HepG2 (cell line): ENCODE results near the gene DDR1. TPM values are rescaled to one million over a fixed set of nuclear protein-coding genes. Genes with fewer than 3 reads are reported as not detected.
A peak's percentile ranks its signal among the peaks of the same experiment; 100 is the strongest.

Experiments used
- ELF1 ChIP-seq: sonication (generic); formaldehyde crosslinking; IDR thresholded peaks from 2 replicates; pipeline ENCODE4 v1.4.0; 2020; ENCODE audit warnings: missing genetic modification reagents
- GMEB1 ChIP-seq: sonication (generic); formaldehyde crosslinking; IDR thresholded peaks from 2 replicates; pipeline ENCODE4 v1.5.1; 2020; ENCODE audit warnings: missing genetic modification reagents, mild to moderate bottlenecking, borderline replicate concordance
- HNRNPH1 ChIP-seq: fragments of 200-400 bp; formaldehyde crosslinking; optimal IDR thresholded peaks from 2 replicates; pipeline ENCODE3; 2017; ENCODE audit warnings: mild to moderate bottlenecking, low read depth, low read length
- KLF13 ChIP-seq: sonication (generic); formaldehyde crosslinking; IDR thresholded peaks from 2 replicates; pipeline ENCODE4 v1.4.0; 2020; ENCODE audit warnings: mild to moderate bottlenecking, missing genetic modification reagents
- MXD3 ChIP-seq: IDR thresholded peaks from 2 replicates; pipeline ENCODE4 v1.6.1; 2016; ENCODE audit warnings: mild to moderate bottlenecking, missing biosample characterization, missing genetic modification reagents
- PHF20 ChIP-seq: sonication (generic); formaldehyde crosslinking; IDR thresholded peaks from 2 replicates; pipeline ENCODE4 v1.5.0; 2020; ENCODE audit warnings: mild to moderate bottlenecking, missing genetic modification reagents
- PLRG1 ChIP-seq: fragments of 450-650 bp; conservative IDR thresholded peaks from 2 replicates; pipeline ENCODE4 v1.6.1; 2016
- PPARG ChIP-seq: conservative IDR thresholded peaks from 2 replicates; pipeline ENCODE4 v1.6.1; 2016; ENCODE audit warnings: missing biosample characterization, missing genetic modification reagents
- REST ChIP-seq, 2 experiments: IDR thresholded peaks; 2 replicates each; pipeline ENCODE4 v1.6.1; 2011 to 2012; ENCODE audit warnings: low read length in 2 of 2, borderline replicate concordance in 1 of 2, low read depth in 1 of 2, mild to moderate bottlenecking in 1 of 2, moderate library complexity in 1 of 2
- RFX3 ChIP-seq: IDR thresholded peaks from 2 replicates; pipeline ENCODE4 v1.6.1; 2016; ENCODE audit warnings: missing biosample characterization, missing genetic modification reagents
- SP4 ChIP-seq: sonication (generic); formaldehyde crosslinking; IDR thresholded peaks from 2 replicates; pipeline ENCODE4 v1.8.1; 2023; ENCODE audit warnings: mild to moderate bottlenecking, missing genetic modification reagents
- TEF ChIP-seq: sonication (generic); formaldehyde crosslinking; IDR thresholded peaks from 2 replicates; pipeline ENCODE4 v1.5.0; 2020; ENCODE audit warnings: missing genetic modification reagents
- ZNF224 ChIP-seq: sonication (generic); formaldehyde crosslinking; IDR thresholded peaks from 2 replicates; pipeline ENCODE4 v1.5.0; 2020; ENCODE audit warnings: mild to moderate bottlenecking, missing genetic modification reagents
- ZNF253 ChIP-seq: sonication (generic); formaldehyde crosslinking; IDR thresholded peaks from 2 replicates; pipeline ENCODE4 v1.8.0; 2022; ENCODE audit warnings: mild to moderate bottlenecking, missing genetic modification reagents, borderline replicate concordance
- ZNF275 ChIP-seq: sonication (generic); formaldehyde crosslinking; IDR thresholded peaks from 2 replicates; pipeline ENCODE4 v1.8.0; 2022; ENCODE audit warnings: missing genetic modification reagents, mild to moderate bottlenecking, inconsistent platforms, borderline replicate concordance
- ZNF329 ChIP-seq: sonication (generic); formaldehyde crosslinking; IDR thresholded peaks from 2 replicates; pipeline ENCODE4 v1.9.0; 2021; ENCODE audit warnings: low read depth, mild to moderate bottlenecking, missing genetic modification reagents
- ZNF441 ChIP-seq: sonication (generic); formaldehyde crosslinking; IDR thresholded peaks from 2 replicates; pipeline ENCODE4 v1.7.0; 2021; ENCODE audit warnings: missing genetic modification reagents, borderline replicate concordance
- ZNF784 ChIP-seq: sonication (generic); formaldehyde crosslinking; IDR thresholded peaks from 2 replicates; pipeline ENCODE4 v1.5.1; 2020; ENCODE audit warnings: missing genetic modification reagents, mild to moderate bottlenecking, borderline replicate concordance
- ZSCAN29 ChIP-seq: sonication (generic); formaldehyde crosslinking; conservative IDR thresholded peaks from 2 replicates; pipeline ENCODE4 v1.4.0; 2020; ENCODE audit warnings: mild to moderate bottlenecking, missing genetic modification reagents
- polyA plus RNA-seq, 8 experiments: library from polyadenylated mRNA; depleted of rRNA in 3 of 8; stranded (reverse) in 7 of 8; unstranded in 1 of 8; fragments of >200 nt; fragmentation: Illumina TruSeq in 4 of 8; extraction: Trizol in 4 of 8; gene quantifications; 2 replicates each; pipeline versions ENCODE4 v1.2.1 to v1.2.3, GENCODE V29; 2011 to 2016; ENCODE audit warnings: low read depth in 4 of 8, missing spikeins in 1 of 8, mixed read lengths in 1 of 8; ENCODE audit not compliant: insufficient read depth in 1 of 8
- total RNA-seq, 5 experiments: library from RNA; depleted of rRNA; stranded (reverse); fragments of >200 nt; fragmentation: Illumina TruSeq; extraction: Trizol; gene quantifications; 2 replicates each; pipeline ENCODE4 v1.2.3, GENCODE V29; 2016; ENCODE audit warnings: low read depth in 1 of 5

DDR1 gene
- total and polyA plus RNA-seq, 2 of the 13 experiments (the other 11 are each of a cell fraction or from before 2014, with no cell fraction given): 16.7 to 20.2 TPM

GRCh38 chr6:30885999-30886896 lies 1.9 kb downstream of the DDR1 start (continued):
- TF ChIP-seq GMEB1 (CRISPR knock-in tag): no peak
- no peak for TF ChIP-seq ZNF784 (CRISPR knock-in tag)
- TF ChIP-seq ZNF253 (CRISPR knock-in tag): no peak
- TF ChIP-seq PLRG1: no peak
- TF ChIP-seq ZNF275 (CRISPR knock-in tag): no peak
- TF ChIP-seq PHF20 (CRISPR knock-in tag): no peak
- TF ChIP-seq KLF13: no peak
- TF ChIP-seq MXD3 (CRISPR knock-in tag): 0 out of 2 replicates have a peak, but pooled peaks have one; percentile 27
- 0 out of 4 replicates have a peak, but pooled peaks of 1 of the 2 experiments have one; percentile 11 for TF ChIP-seq REST (IDR thresholded peaks at IDR 0.05; ENCODE audit: borderline replicate concordance in 1 of 2, low read depth in 1 of 2, low read length in 2 of 2)
- no peak for TF ChIP-seq TEF
- TF ChIP-seq RFX3 (CRISPR knock-in tag): no peak
- TF ChIP-seq ZNF224: no peak
- TF ChIP-seq ZNF329 (CRISPR knock-in tag): no peak
- no peak for TF ChIP-seq ELF1 (CRISPR knock-in tag)
- TF ChIP-seq ZSCAN29: no peak
- no peak for TF ChIP-seq ZNF441
- no peak for TF ChIP-seq PPARG
- no peak for TF ChIP-seq SP4 (CRISPR knock-in tag)
- TF ChIP-seq HNRNPH1: no peak
